K562 (cell line): ENCODE results near the gene KAZN.

Source experiments
- CEBPB ChIP-seq: fragments of 450-650 bp; IDR thresholded peaks from 2 replicates; pipeline ENCODE4 v1.6.1; 2016; ENCODE audit warnings: missing genetic modification characterization, missing compliant biosample characterization
- CTCFL ChIP-seq: IDR thresholded peaks from 2 replicates; pipeline ENCODE4 v1.6.1; 2011; ENCODE audit warnings: borderline replicate concordance, low read depth, mild to moderate bottlenecking, moderate library complexity, low read length; ENCODE audit not compliant: insufficient read depth, poor library complexity, severe bottlenecking
- EP300 ChIP-seq: IDR thresholded peaks from 2 replicates; pipeline ENCODE4 v1.6.1; 2012; ENCODE audit warnings: low read length, improper control_type of control experiment
- ESRRA ChIP-seq: fragments of 450-650 bp; IDR thresholded peaks from 2 replicates; pipeline ENCODE4 v1.6.1; 2014; ENCODE audit warnings: low read depth, mild to moderate bottlenecking, moderate library complexity, borderline replicate concordance
- FIP1L1 ChIP-seq: fragments of 200-400 bp; formaldehyde crosslinking; IDR thresholded peaks from 2 replicates; pipeline ENCODE4 v1.6.1; 2018; ENCODE audit warnings: mild to moderate bottlenecking, low read depth, low read length; ENCODE audit not compliant: poor library complexity, severe bottlenecking
- MTF1 ChIP-seq: fragments of 250-450 bp; sonication (Bioruptor Pico); IDR thresholded peaks from 2 replicates; pipeline ENCODE4 v1.9.0; 2021; ENCODE audit warnings: moderate library complexity, mild to moderate bottlenecking, inconsistent platforms, borderline replicate concordance
- POLR2AphosphoS5 ChIP-seq: IDR thresholded peaks from 2 replicates; pipeline ENCODE4 v1.6.1; 2011; ENCODE audit warnings: mild to moderate bottlenecking, low read depth, low read length, moderate library complexity; ENCODE audit not compliant: control insufficient read depth, insufficient read depth
- TAF1 ChIP-seq: IDR thresholded peaks from 2 replicates; pipeline ENCODE4 v1.6.1; 2011; ENCODE audit warnings: mild to moderate bottlenecking, low read length, moderate library complexity; ENCODE audit not compliant: insufficient read depth, control insufficient read depth, severe bottlenecking; ENCODE audit errors: extremely low read depth
- TEAD2 ChIP-seq: fragments of 450-650 bp; IDR thresholded peaks from 2 replicates; pipeline ENCODE4 v1.6.1; 2016; ENCODE audit warnings: missing genetic modification characterization, control low read depth, missing compliant biosample characterization
- ZBTB49 ChIP-seq: sonication (generic); formaldehyde crosslinking; IDR thresholded peaks from 2 replicates; pipeline ENCODE4 v1.8.0; 2022; ENCODE audit warnings: missing genetic modification reagents, mild to moderate bottlenecking, borderline replicate concordance
- ZNF274 ChIP-seq: IDR thresholded peaks from 2 replicates; pipeline ENCODE4 v1.6.1; 2011; ENCODE audit warnings: low read depth, mild to moderate bottlenecking, low read length, moderate library complexity, borderline replicate concordance

GRCh38 chr1:15045123-15045522 lies 446.6 kb downstream of the KAZN start:
- TF ChIP-seq ZNF274 (no peak), CTCFL (no peak), MTF1 (CRISPR knock-in tag) (no peak), ESRRA (no peak), EP300 (no peak), TEAD2 (tag) (no peak), ZBTB49 (CRISPR knock-in tag) (no peak), TAF1 (no peak), POLR2AphosphoS5 (no peak), FIP1L1 (no peak), CEBPB (tag) (no peak)
